Measurements from ENCODE around the gene RNMT.

DNA sequence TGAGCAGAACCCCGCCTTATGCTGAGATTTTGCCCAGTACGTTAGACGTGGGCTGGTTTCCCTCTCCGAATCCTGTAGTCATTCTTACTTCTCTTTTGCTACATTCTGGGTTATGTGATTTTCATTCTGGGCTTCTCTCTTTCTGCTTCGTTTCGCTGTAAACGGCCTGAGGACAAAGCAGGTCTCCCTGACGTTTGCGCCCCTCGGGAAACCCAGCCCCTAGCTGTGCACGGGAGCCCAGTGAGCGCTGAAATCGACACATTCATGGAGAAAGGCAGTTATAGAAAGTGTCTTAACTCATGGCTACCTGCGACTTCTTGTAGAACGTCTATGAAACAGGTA, 74.8 kb downstream of the RNMT start:
- TF ChIP-seq POLR2A (IDR thresholded peaks at IDR 0.05): no peak
- TF ChIP-seq, protein P1, sequence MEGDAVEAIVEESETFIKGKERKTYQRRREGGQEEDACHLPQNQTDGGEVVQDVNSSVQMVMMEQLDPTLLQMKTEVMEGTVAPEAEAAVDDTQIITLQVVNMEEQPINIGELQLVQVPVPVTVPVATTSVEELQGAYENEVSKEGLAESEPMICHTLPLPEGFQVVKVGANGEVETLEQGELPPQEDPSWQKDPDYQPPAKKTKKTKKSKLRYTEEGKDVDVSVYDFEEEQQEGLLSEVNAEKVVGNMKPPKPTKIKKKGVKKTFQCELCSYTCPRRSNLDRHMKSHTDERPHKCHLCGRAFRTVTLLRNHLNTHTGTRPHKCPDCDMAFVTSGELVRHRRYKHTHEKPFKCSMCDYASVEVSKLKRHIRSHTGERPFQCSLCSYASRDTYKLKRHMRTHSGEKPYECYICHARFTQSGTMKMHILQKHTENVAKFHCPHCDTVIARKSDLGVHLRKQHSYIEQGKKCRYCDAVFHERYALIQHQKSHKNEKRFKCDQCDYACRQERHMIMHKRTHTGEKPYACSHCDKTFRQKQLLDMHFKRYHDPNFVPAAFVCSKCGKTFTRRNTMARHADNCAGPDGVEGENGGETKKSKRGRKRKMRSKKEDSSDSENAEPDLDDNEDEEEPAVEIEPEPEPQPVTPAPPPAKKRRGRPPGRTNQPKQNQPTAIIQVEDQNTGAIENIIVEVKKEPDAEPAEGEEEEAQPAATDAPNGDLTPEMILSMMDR (IDR thresholded peaks at IDR 0.05): no peak
